Esophagus muscularis mucosa (tissue), 4 donors: ENCODE data around the gene GRK5.

Experiments
- EP300 ChIP-seq: sonication (generic); formaldehyde crosslinking; IDR thresholded peaks from one replicate; pipeline ENCODE4 v1.6.1; 2017; ENCODE audit warnings: antibody characterized with exemption
- POLR2A ChIP-seq: fragments of 450-650 bp; IDR thresholded peaks from one replicate; pipeline ENCODE4 v1.6.1; 2017; ENCODE audit warnings: antibody characterized with exemption, moderate library complexity, mild to moderate bottlenecking, low read depth
- POLR2AphosphoS5 ChIP-seq, 2 donors: sonication (generic); formaldehyde crosslinking; IDR thresholded peaks; one replicate each; pipeline ENCODE4 v1.6.1; 2017; ENCODE audit warnings: antibody characterized with exemption in 2 of 2
- TF ChIP-seq, protein P1 (sequence below), 3 experiments: fragments of 200-600 bp in 2 of 3; fragments of 450-650 bp in 1 of 3; sonication (generic) in 2 of 3; IDR thresholded peaks; one replicate each; pipeline ENCODE4 v1.5.1; 2017 to 2019; ENCODE audit warnings: antibody characterized with exemption in 3 of 3, mild to moderate bottlenecking in 2 of 3, moderate library complexity in 1 of 3

GRCh38 chr10:119281581-119282071, 74.3 kb downstream of the GRK5 start:
- TF ChIP-seq, protein P1, sequence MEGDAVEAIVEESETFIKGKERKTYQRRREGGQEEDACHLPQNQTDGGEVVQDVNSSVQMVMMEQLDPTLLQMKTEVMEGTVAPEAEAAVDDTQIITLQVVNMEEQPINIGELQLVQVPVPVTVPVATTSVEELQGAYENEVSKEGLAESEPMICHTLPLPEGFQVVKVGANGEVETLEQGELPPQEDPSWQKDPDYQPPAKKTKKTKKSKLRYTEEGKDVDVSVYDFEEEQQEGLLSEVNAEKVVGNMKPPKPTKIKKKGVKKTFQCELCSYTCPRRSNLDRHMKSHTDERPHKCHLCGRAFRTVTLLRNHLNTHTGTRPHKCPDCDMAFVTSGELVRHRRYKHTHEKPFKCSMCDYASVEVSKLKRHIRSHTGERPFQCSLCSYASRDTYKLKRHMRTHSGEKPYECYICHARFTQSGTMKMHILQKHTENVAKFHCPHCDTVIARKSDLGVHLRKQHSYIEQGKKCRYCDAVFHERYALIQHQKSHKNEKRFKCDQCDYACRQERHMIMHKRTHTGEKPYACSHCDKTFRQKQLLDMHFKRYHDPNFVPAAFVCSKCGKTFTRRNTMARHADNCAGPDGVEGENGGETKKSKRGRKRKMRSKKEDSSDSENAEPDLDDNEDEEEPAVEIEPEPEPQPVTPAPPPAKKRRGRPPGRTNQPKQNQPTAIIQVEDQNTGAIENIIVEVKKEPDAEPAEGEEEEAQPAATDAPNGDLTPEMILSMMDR (IDR thresholded peaks at IDR 0.05), result no peak
- TF ChIP-seq POLR2AphosphoS5 (IDR thresholded peaks at IDR 0.05) (peak in 1 of 2 donors; percentile 11), POLR2A (no peak), EP300 (no peak)
